ENCODE measurements around the gene THAP7. TPM values are rescaled to one million over a fixed set of nuclear protein-coding genes. Genes with fewer than 3 reads are reported as not detected.

THAP7 gene
- total and polyA plus RNA-seq, 9 of the 15 experiments (the other 6 are each of a cell fraction or from before 2014, with no cell fraction given), result 7.9 to 263 (median 84.1) TPM

DNA sequence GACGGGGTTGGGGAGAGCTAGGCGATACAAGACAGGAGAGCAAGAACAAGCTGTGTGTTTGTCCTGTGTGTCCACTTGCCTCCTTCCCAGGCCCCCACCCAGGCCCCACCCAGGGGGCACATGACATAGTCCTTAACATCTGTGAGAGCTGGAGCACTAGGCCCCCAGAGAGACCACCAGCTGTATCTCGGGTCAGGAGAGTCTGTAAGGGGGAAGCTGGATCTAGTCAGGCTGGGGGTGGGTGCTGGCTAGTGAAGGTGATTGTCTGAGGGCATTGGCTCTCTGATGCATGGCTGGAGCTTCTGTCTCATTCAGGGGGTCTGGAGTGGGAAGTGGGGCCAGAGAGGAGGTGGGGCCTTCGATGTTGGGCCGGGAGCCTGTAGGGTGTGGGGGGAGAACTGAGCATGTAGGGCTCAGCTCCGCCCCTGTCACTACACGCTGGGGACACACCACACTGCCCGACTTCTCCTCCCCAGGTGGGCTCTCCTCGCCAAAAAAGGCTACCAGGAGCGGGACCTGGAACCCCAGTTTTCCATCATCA lies 13.6 kb upstream of the THAP7 start (continued):
- TF ChIP-seq, protein P1, sequence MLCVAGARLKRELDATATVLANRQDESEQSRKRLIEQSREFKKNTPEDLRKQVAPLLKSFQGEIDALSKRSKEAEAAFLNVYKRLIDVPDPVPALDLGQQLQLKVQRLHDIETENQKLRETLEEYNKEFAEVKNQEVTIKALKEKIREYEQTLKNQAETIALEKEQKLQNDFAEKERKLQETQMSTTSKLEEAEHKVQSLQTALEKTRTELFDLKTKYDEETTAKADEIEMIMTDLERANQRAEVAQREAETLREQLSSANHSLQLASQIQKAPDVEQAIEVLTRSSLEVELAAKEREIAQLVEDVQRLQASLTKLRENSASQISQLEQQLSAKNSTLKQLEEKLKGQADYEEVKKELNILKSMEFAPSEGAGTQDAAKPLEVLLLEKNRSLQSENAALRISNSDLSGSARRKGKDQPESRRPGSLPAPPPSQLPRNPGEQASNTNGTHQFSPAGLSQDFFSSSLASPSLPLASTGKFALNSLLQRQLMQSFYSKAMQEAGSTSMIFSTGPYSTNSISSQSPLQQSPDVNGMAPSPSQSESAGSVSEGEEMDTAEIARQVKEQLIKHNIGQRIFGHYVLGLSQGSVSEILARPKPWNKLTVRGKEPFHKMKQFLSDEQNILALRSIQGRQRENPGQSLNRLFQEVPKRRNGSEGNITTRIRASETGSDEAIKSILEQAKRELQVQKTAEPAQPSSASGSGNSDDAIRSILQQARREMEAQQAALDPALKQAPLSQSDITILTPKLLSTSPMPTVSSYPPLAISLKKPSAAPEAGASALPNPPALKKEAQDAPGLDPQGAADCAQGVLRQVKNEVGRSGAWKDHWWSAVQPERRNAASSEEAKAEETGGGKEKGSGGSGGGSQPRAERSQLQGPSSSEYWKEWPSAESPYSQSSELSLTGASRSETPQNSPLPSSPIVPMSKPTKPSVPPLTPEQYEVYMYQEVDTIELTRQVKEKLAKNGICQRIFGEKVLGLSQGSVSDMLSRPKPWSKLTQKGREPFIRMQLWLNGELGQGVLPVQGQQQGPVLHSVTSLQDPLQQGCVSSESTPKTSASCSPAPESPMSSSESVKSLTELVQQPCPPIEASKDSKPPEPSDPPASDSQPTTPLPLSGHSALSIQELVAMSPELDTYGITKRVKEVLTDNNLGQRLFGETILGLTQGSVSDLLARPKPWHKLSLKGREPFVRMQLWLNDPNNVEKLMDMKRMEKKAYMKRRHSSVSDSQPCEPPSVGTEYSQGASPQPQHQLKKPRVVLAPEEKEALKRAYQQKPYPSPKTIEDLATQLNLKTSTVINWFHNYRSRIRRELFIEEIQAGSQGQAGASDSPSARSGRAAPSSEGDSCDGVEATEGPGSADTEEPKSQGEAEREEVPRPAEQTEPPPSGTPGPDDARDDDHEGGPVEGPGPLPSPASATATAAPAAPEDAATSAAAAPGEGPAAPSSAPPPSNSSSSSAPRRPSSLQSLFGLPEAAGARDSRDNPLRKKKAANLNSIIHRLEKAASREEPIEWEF (CRISPR knock-in tag; IDR thresholded peaks at IDR 0.05), result no peak
- TF ChIP-seq, protein P2, sequence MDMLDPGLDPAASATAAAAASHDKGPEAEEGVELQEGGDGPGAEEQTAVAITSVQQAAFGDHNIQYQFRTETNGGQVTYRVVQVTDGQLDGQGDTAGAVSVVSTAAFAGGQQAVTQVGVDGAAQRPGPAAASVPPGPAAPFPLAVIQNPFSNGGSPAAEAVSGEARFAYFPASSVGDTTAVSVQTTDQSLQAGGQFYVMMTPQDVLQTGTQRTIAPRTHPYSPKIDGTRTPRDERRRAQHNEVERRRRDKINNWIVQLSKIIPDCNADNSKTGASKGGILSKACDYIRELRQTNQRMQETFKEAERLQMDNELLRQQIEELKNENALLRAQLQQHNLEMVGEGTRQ (CRISPR knock-in tag; IDR thresholded peaks at IDR 0.05), result no peak
- no peak for TF ChIP-seq FIP1L1 (IDR thresholded peaks at IDR 0.05; ENCODE audit: low read depth, low read length, poor library complexity, severe bottlenecking)
- TF ChIP-seq FOXJ3 (CRISPR knock-in tag; IDR thresholded peaks at IDR 0.05), result no peak
- TF ChIP-seq MECOM (CRISPR knock-in tag; IDR thresholded peaks at IDR 0.05), result no peak
- no peak for TF ChIP-seq NFE2L1 (tag; IDR thresholded peaks at IDR 0.05; ENCODE audit: borderline replicate concordance, low read depth)
- no peak for TF ChIP-seq SMARCA4 (IDR thresholded peaks at IDR 0.05)
- TF ChIP-seq, protein P3, sequence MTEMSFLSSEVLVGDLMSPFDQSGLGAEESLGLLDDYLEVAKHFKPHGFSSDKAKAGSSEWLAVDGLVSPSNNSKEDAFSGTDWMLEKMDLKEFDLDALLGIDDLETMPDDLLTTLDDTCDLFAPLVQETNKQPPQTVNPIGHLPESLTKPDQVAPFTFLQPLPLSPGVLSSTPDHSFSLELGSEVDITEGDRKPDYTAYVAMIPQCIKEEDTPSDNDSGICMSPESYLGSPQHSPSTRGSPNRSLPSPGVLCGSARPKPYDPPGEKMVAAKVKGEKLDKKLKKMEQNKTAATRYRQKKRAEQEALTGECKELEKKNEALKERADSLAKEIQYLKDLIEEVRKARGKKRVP (CRISPR knock-in tag; IDR thresholded peaks at IDR 0.05), result peak; percentile 66
